Measurements from ENCODE around the gene SLC13A3.
"Not testable (repeated sequence)": the region's sequence is repeated elsewhere in the genome, so short reads cannot be mapped to it uniquely, and the experiment has no call there.

SLC13A3 gene

GRCh38 chr20:46680684-46681031, 29.4 kb upstream of the SLC13A3 start:
- DNase-seq, result no peak

- DNase-seq, result no peak
These were observed 27.3 kb upstream of the SLC13A3 start for GRCh38 chr20:46678516-46678915.

- no peak for DNase-seq
These were observed 26.3 kb upstream of the SLC13A3 start for GRCh38 chr20:46677608-46678007.

GRCh38 chr20:46676649-46677316, 25.5 kb upstream of the SLC13A3 start:
- not testable (repeated sequence) for DNase-seq

GRCh38 chr20:46674253-46675083, 23.2 kb upstream of the SLC13A3 start:
- DNase-seq, result no peak

- no peak for DNase-seq
These were observed 22.4 kb upstream of the SLC13A3 start for GRCh38 chr20:46673394-46674252.

GRCh38 chr20:46672543-46673148, 21.4 kb upstream of the SLC13A3 start:
- DNase-seq, result no peak

- DNase-seq, result no peak
These were observed 20.7 kb upstream of the SLC13A3 start for GRCh38 chr20:46671866-46672542.

- DNase-seq, result no peak
These were observed 19.6 kb upstream of the SLC13A3 start for GRCh38 chr20:46670585-46671584.

GRCh38 chr20:46670228-46670584, 18.9 kb upstream of the SLC13A3 start:
- DNase-seq, result no peak

GRCh38 chr20:46666818-46667515, 15.7 kb upstream of the SLC13A3 start:
- DNase-seq, result no peak

- no peak for DNase-seq
These were observed 15.0 kb upstream of the SLC13A3 start for GRCh38 chr20:46666306-46666705.

- no peak for DNase-seq
These were observed 14.3 kb upstream of the SLC13A3 start for GRCh38 chr20:46665602-46666001.

GRCh38 chr20:46663531-46663930, 12.3 kb upstream of the SLC13A3 start:
- no peak for DNase-seq

- no peak for DNase-seq
These were observed 10.4 kb upstream of the SLC13A3 start for GRCh38 chr20:46661659-46662058.

GRCh38 chr20:46660487-46660886, 9.2 kb upstream of the SLC13A3 start:
- DNase-seq, result no peak

GRCh38 chr20:46657618-46658017, 6.4 kb upstream of the SLC13A3 start:
- DNase-seq, result no peak

GRCh38 chr20:46657137-46657536, 5.9 kb upstream of the SLC13A3 start:
- no peak for DNase-seq

GRCh38 chr20:46652699-46653098, 1.4 kb upstream of the SLC13A3 start:
- DNase-seq, result no peak

- DNase-seq, result no peak
These were observed 626 bp downstream of the SLC13A3 start for GRCh38 chr20:46650575-46651090.
